ENCODE measurements around the gene EEPD1. TPM values are rescaled to one million over a fixed set of nuclear protein-coding genes. Genes with fewer than 3 reads are reported as not detected.

The EEPD1 gene
- total RNA-seq, 1 experiment from 2014 or later = 5.0 TPM

- WGBS (ENCODE audit: extremely low coverage, insufficient read length, low lambda C conversion rate) = no CpG with 5 or more reads among the region's 9 CpGs
- peaks cover 0 to 11% (median 4%) of the 10 kb centered on the region in 3 experiments; a peak in 4 of 7 replicates for H3K36me3 Mint-ChIP-seq (ENCODE audit: insufficient read depth in 1 of 3, low read depth in 3 of 3)
- Histone ChIP-seq H3K4ac (ENCODE audit: low read depth, low read length) (no peak overlapping the region), H3K23me2 (ENCODE audit: insufficient read length, low read depth, low read length, poor library complexity, severe bottlenecking) (no peaks in the 10 kb centered on the region), H2BK15ac (ENCODE audit: low read depth, low read length) (no peak overlapping the region), H2AK5ac (ENCODE audit: insufficient read length, low read length) (no peak overlapping the region), H3K27ac (ENCODE audit: insufficient read length, low read depth, low read length) (no peak overlapping the region), H2BK120ac (ENCODE audit: low read depth, low read length, poor library complexity, severe bottlenecking) (no peak overlapping the region), H3K18ac (ENCODE audit: insufficient read length, low read depth, low read length) (no peak overlapping the region), H4K5ac (ENCODE audit: insufficient read length, low read depth, low read length) (no peak overlapping the region), H3K56ac (ENCODE audit: insufficient read length, low read depth, low read length) (no peak overlapping the region), H3K27me3 (ENCODE audit: insufficient read depth, low read length) (no peaks in the 10 kb centered on the region), H3K79me2 (ENCODE audit: insufficient read depth, low read length) (no peaks in the 10 kb centered on the region), H3T11ph (ENCODE audit: low read length) (no peak overlapping the region), H3K14ac (ENCODE audit: insufficient read depth, low read length) (no peak overlapping the region), H3K9me3 (ENCODE audit: control insufficient read depth, low read depth, low read length) (no peaks in the 10 kb centered on the region), H3K79me1 (ENCODE audit: insufficient read depth, low read depth, low read length, poor library complexity, severe bottlenecking) (no peaks in the 10 kb centered on the region), H2AFZ (ENCODE audit: low read length) (no peak overlapping the region), H3K4me1 (ENCODE audit: insufficient read depth, low read length) (peaks cover 4% of the 10 kb centered on the region), H3K4me2 (ENCODE audit: insufficient read depth, insufficient read length, low read length) (no peak overlapping the region), H4K8ac (replicated peaks; ENCODE audit: insufficient read length, low read depth, low read length) (no peak overlapping the region), H3K23ac (ENCODE audit: insufficient read length, low read depth, low read length) (no peak overlapping the region), H2BK20ac (ENCODE audit: low read depth, low read length, poor library complexity, severe bottlenecking) (no peak overlapping the region), H2BK5ac (ENCODE audit: insufficient read length, low read length) (no peak overlapping the region), H3K9ac (ENCODE audit: extremely low read depth, insufficient read length, low read length) (no peak overlapping the region), H2BK12ac (ENCODE audit: insufficient read length, low read depth, low read length) (no peak overlapping the region), H4K91ac (ENCODE audit: insufficient read length, low read depth, low read length) (no peak overlapping the region), H4K20me1 (ENCODE audit: control insufficient read depth, insufficient read depth, insufficient read length) (no peaks in the 10 kb centered on the region)
- peak; percentile 30; the same call in 1 of the 3 replicates for TF ChIP-seq CTCF (conservative IDR thresholded peaks at IDR 0.05)
- peak overlapping the region in 1 of 2 experiments; percentile 24; a peak in 1 of 5 replicates for H3K4me3 Mint-ChIP-seq
- no peaks in the 10 kb centered on the region for H3K27me3 Mint-ChIP-seq (ENCODE audit: low read depth)
- H3K9me3 Mint-ChIP-seq = no peaks in the 10 kb centered on the region
- H3K27ac Mint-ChIP-seq = peak overlapping the region in 2 of 3 experiments; percentile 25 to 65; a peak in 3 of 7 replicates
- peak; percentile 63 for DNase-seq
- H3K4me1 Mint-ChIP-seq = peaks cover 29 to 42% of the 10 kb centered on the region in 2 experiments
Observed at GRCh38 chr7:36299823-36300341, 146.8 kb downstream of the EEPD1 start.

All from H9 (cell line).